Neural cell (in vitro differentiated cells): Measurements from ENCODE around the gene APOL6. TPM values are rescaled to one million over a fixed set of nuclear protein-coding genes. Genes with fewer than 3 reads are reported as not detected.
"Not testable (repeated sequence)": the region's sequence is repeated elsewhere in the genome, so short reads cannot be mapped to it uniquely, and the experiment has no call there.

Experiments used
- H2AFZ ChIP-seq: fragments of 200-600, 300-800 bp; sonication (generic), shearing (Covaris generic); 2 replicates; pipeline ENCODE4 v1.6.0; 2014; ENCODE audit warnings: low read depth, mild to moderate bottlenecking, antibody characterized with exemption, low read length, moderate library complexity
- H3F3A ChIP-seq: fragments of 200-600 bp; shearing (Covaris generic); 2 replicates; pipeline ENCODE4 v1.6.1; 2016; ENCODE audit warnings: mild to moderate bottlenecking, moderate library complexity, mixed read lengths, antibody characterized with exemption, low read length; ENCODE audit not compliant: insufficient read depth, poor library complexity, severe bottlenecking
- H3K27ac ChIP-seq: fragments of 200-600, 300-800 bp; sonication (generic), shearing (Covaris generic); 2 replicates; pipeline ENCODE4 v1.5.1; 2014; ENCODE audit warnings: mild to moderate bottlenecking, low read length, moderate library complexity
- H3K27me3 ChIP-seq: fragments of 300-800, 200-600 bp; sonication (generic), shearing (Covaris generic); 2 replicates; pipeline ENCODE4 v1.6.0; 2014; ENCODE audit warnings: mild to moderate bottlenecking, low read depth, low read length, moderate library complexity; ENCODE audit not compliant: insufficient read depth
- H3K36me3 ChIP-seq: fragments of 300-800, 200-600 bp; sonication (generic), shearing (Covaris generic); 2 replicates; pipeline ENCODE4 v1.5.1; 2014; ENCODE audit warnings: mild to moderate bottlenecking, antibody characterized with exemption, low read length, moderate library complexity; ENCODE audit not compliant: insufficient read depth
- H3K4me2 ChIP-seq: fragments of 300-800, 200-600 bp; sonication (generic), shearing (Covaris generic); 2 replicates; pipeline ENCODE4 v1.6.0; 2014; ENCODE audit warnings: mild to moderate bottlenecking, low read length
- H3K4me3 ChIP-seq: fragments of 300-800, 200-600 bp; sonication (generic), shearing (Covaris generic); 2 replicates; pipeline ENCODE4 v1.5.1; 2014; ENCODE audit warnings: mild to moderate bottlenecking, low read length, moderate library complexity
- H3K79me2 ChIP-seq: fragments of 200-600 bp; shearing (Covaris generic); replicated peaks from 2 replicates; pipeline ENCODE4 v1.6.0; 2014; ENCODE audit warnings: mild to moderate bottlenecking, low read length, moderate library complexity; ENCODE audit not compliant: insufficient read depth
- H3K9ac ChIP-seq: fragments of 300-800, 200-600 bp; sonication (generic), shearing (Covaris generic); 2 replicates; pipeline ENCODE4 v1.6.1; 2016; ENCODE audit warnings: mild to moderate bottlenecking, low read length, mixed read lengths
- H3K9me2 ChIP-seq: fragments of 200-600 bp; shearing (Covaris generic); 2 replicates; pipeline ENCODE4 v1.6.1; 2016; ENCODE audit warnings: mild to moderate bottlenecking, low read length, mixed read lengths; ENCODE audit not compliant: insufficient read depth
- H3K9me3 ChIP-seq: fragments of 200-600, 300-800 bp; sonication (generic), shearing (Covaris generic); 2 replicates; pipeline ENCODE4 v1.6.1; 2016; ENCODE audit warnings: mild to moderate bottlenecking, mixed run types, low read length, moderate library complexity, mixed read lengths
- H4K20me1 ChIP-seq: fragments of 200-600 bp; shearing (Covaris generic); 2 replicates; pipeline ENCODE4 v1.6.1; 2016; ENCODE audit warnings: mild to moderate bottlenecking, mixed run types; ENCODE audit not compliant: insufficient read depth
- EP300 ChIP-seq: fragments of 450-650 bp; conservative IDR thresholded peaks from 2 replicates; pipeline ENCODE4 v1.6.1; 2014; ENCODE audit warnings: antibody characterized with exemption, mild to moderate bottlenecking, moderate library complexity; ENCODE audit not compliant: poor library complexity, severe bottlenecking
- EZH2 ChIP-seq: fragments of 200-600, 300-800 bp; shearing (Covaris generic), sonication (generic); IDR thresholded peaks from 2 replicates; pipeline ENCODE4 v1.6.1; 2014; ENCODE audit warnings: antibody characterized with exemption, low read length, borderline replicate concordance, mild to moderate bottlenecking; ENCODE audit not compliant: insufficient read depth, poor library complexity, severe bottlenecking
- MXI1 ChIP-seq: fragments of 450-650 bp; conservative IDR thresholded peaks from 2 replicates; pipeline ENCODE4 v1.6.1; 2014; ENCODE audit warnings: antibody characterized with exemption, mild to moderate bottlenecking; ENCODE audit not compliant: poor library complexity, severe bottlenecking
- POLR2AphosphoS5 ChIP-seq: IDR thresholded peaks from 2 replicates; pipeline ENCODE4 v1.6.1; 2012
- RAD21 ChIP-seq: fragments of 450-650 bp; conservative IDR thresholded peaks from 2 replicates; pipeline ENCODE4 v1.6.1; 2014; ENCODE audit warnings: antibody characterized with exemption, mild to moderate bottlenecking, moderate library complexity
- SMC3 ChIP-seq: fragments of 450-650 bp; conservative IDR thresholded peaks from 2 replicates; pipeline ENCODE4 v1.6.1; 2014; ENCODE audit warnings: antibody characterized with exemption, mild to moderate bottlenecking, moderate library complexity; ENCODE audit not compliant: poor library complexity
- TAF1 ChIP-seq: IDR thresholded peaks from 2 replicates; pipeline ENCODE4 v1.6.1; 2012; ENCODE audit warnings: low read depth
- polyA plus RNA-seq: library from polyadenylated mRNA; depleted of rRNA; stranded (reverse); fragments of >200 nt; gene quantifications from 2 replicates; pipeline ENCODE4 v1.2.3, GENCODE V29; 2014
- TF ChIP-seq, protein P1 (sequence below): IDR thresholded peaks from 2 replicates; pipeline ENCODE4 v1.6.1; 2012; ENCODE audit warnings: borderline replicate concordance
- TF ChIP-seq, protein P2 (sequence below): fragments of 450-650 bp; IDR thresholded peaks from 2 replicates; pipeline ENCODE4 v1.5.1; 2014; ENCODE audit warnings: antibody characterized with exemption, mild to moderate bottlenecking, moderate library complexity; ENCODE audit not compliant: poor library complexity, severe bottlenecking

APOL6 gene
- polyA plus RNA-seq, 1 donor from 2014 or later, result not detected

GRCh38 chr22:35664955-35665587 lies 16.8 kb downstream of the APOL6 start:
- Histone ChIP-seq H3K27me3 (no peaks in the 10 kb centered on the region), H4K20me1 (no peaks in the 10 kb centered on the region), H2AFZ (no peak overlapping the region), H3K9me2 (no peaks in the 10 kb centered on the region), H3K79me2 (no peaks in the 10 kb centered on the region), H3K27ac (no peak overlapping the region), H3K36me3 (no peaks in the 10 kb centered on the region), H3K9ac (no peak overlapping the region), H3K4me3 (no peak overlapping the region), H3K9me3 (no peaks in the 10 kb centered on the region), H3F3A (no peaks in the 10 kb centered on the region), H3K4me2 (no peak overlapping the region)
- TF ChIP-seq EP300 (no peak), EZH2 (no peak), TAF1 (no peak), RAD21 (no peak), SMC3 (no peak), POLR2AphosphoS5 (no peak), MXI1 (no peak)
- TF ChIP-seq, protein P1, sequence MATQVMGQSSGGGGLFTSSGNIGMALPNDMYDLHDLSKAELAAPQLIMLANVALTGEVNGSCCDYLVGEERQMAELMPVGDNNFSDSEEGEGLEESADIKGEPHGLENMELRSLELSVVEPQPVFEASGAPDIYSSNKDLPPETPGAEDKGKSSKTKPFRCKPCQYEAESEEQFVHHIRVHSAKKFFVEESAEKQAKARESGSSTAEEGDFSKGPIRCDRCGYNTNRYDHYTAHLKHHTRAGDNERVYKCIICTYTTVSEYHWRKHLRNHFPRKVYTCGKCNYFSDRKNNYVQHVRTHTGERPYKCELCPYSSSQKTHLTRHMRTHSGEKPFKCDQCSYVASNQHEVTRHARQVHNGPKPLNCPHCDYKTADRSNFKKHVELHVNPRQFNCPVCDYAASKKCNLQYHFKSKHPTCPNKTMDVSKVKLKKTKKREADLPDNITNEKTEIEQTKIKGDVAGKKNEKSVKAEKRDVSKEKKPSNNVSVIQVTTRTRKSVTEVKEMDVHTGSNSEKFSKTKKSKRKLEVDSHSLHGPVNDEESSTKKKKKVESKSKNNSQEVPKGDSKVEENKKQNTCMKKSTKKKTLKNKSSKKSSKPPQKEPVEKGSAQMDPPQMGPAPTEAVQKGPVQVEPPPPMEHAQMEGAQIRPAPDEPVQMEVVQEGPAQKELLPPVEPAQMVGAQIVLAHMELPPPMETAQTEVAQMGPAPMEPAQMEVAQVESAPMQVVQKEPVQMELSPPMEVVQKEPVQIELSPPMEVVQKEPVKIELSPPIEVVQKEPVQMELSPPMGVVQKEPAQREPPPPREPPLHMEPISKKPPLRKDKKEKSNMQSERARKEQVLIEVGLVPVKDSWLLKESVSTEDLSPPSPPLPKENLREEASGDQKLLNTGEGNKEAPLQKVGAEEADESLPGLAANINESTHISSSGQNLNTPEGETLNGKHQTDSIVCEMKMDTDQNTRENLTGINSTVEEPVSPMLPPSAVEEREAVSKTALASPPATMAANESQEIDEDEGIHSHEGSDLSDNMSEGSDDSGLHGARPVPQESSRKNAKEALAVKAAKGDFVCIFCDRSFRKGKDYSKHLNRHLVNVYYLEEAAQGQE, result no peak
- TF ChIP-seq, protein P2, sequence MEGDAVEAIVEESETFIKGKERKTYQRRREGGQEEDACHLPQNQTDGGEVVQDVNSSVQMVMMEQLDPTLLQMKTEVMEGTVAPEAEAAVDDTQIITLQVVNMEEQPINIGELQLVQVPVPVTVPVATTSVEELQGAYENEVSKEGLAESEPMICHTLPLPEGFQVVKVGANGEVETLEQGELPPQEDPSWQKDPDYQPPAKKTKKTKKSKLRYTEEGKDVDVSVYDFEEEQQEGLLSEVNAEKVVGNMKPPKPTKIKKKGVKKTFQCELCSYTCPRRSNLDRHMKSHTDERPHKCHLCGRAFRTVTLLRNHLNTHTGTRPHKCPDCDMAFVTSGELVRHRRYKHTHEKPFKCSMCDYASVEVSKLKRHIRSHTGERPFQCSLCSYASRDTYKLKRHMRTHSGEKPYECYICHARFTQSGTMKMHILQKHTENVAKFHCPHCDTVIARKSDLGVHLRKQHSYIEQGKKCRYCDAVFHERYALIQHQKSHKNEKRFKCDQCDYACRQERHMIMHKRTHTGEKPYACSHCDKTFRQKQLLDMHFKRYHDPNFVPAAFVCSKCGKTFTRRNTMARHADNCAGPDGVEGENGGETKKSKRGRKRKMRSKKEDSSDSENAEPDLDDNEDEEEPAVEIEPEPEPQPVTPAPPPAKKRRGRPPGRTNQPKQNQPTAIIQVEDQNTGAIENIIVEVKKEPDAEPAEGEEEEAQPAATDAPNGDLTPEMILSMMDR, result no peak

DNA sequence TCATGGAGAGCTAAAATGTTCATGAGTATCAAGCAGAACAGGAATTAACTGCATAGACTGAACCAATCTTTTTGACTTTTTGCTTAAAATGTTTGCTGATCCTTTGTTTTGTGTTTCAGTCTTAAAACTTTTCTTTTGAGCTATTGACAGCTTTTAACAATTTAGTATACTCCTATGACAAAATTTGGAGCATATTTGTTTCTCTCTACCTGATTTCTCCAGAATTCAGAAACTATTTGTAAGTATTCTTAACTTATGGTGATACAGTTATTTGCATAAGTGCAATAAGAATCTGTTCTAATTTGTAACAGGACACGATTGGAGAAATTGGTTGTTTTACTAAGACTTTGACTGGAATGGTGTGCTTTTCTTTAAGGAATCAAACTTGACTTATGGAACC lies 18.5 kb downstream of the APOL6 start:
- H3K9ac ChIP-seq, H3K9me2 ChIP-seq, H3K9me3 ChIP-seq: not testable (repeated sequence)

GRCh38 chr22:35674335-35674734 lies 26.1 kb downstream of the APOL6 start:
- Histone ChIP-seq H2AFZ (no peak overlapping the region), H3K9me3 (no peaks in the 10 kb centered on the region), H3K4me3 (no peak overlapping the region), H3K27ac (no peak overlapping the region), H3K4me2 (no peak overlapping the region), H3K79me2 (no peaks in the 10 kb centered on the region), H3K36me3 (no peaks in the 10 kb centered on the region), H3K9me2 (no peaks in the 10 kb centered on the region), H3F3A (no peaks in the 10 kb centered on the region), H3K27me3 (no peaks in the 10 kb centered on the region), H3K9ac (no peak overlapping the region), H4K20me1 (no peaks in the 10 kb centered on the region)
- no peak for TF ChIP-seq MXI1

More for the DNA sequence above, 18.5 kb downstream of the APOL6 start:
- H3K36me3 ChIP-seq, H4K20me1 ChIP-seq, H3K4me2 ChIP-seq, H3K4me3 ChIP-seq, H3K27ac ChIP-seq, H3K27me3 ChIP-seq, H2AFZ ChIP-seq, H3F3A ChIP-seq, H3K79me2 ChIP-seq: not testable (repeated sequence)

- H3K36me3 ChIP-seq, H4K20me1 ChIP-seq, H3K9ac ChIP-seq, H3K4me2 ChIP-seq, H3K9me2 ChIP-seq, H3K79me2 ChIP-seq, H2AFZ ChIP-seq, H3K4me3 ChIP-seq, H3K27ac ChIP-seq, H3K9me3 ChIP-seq, H3F3A ChIP-seq, H3K27me3 ChIP-seq: not testable (repeated sequence)
Observed at GRCh38 chr22:35676065-35676464, 27.8 kb downstream of the APOL6 start.
